GM18517 (cell line): Measurements from ENCODE around the gene KRTAP12-2.
"Not testable (repeated sequence)": the region's sequence is repeated elsewhere in the genome, so short reads cannot be mapped to it uniquely, and the experiment has no call there.

Experiments used
- ATAC-seq: cut with Tn5 transposase; IDR thresholded peaks from one replicate; pipeline ENCODE4 v1.9.1; 2021; ENCODE audit warnings: mild to moderate bottlenecking, moderate library complexity; ENCODE audit not compliant: unreplicated experiment

KRTAP12-2 gene

GRCh38 chr21:44702973-44703730 lies 36.4 kb upstream of the KRTAP12-2 start:
- ATAC-seq = no peak

DNA sequence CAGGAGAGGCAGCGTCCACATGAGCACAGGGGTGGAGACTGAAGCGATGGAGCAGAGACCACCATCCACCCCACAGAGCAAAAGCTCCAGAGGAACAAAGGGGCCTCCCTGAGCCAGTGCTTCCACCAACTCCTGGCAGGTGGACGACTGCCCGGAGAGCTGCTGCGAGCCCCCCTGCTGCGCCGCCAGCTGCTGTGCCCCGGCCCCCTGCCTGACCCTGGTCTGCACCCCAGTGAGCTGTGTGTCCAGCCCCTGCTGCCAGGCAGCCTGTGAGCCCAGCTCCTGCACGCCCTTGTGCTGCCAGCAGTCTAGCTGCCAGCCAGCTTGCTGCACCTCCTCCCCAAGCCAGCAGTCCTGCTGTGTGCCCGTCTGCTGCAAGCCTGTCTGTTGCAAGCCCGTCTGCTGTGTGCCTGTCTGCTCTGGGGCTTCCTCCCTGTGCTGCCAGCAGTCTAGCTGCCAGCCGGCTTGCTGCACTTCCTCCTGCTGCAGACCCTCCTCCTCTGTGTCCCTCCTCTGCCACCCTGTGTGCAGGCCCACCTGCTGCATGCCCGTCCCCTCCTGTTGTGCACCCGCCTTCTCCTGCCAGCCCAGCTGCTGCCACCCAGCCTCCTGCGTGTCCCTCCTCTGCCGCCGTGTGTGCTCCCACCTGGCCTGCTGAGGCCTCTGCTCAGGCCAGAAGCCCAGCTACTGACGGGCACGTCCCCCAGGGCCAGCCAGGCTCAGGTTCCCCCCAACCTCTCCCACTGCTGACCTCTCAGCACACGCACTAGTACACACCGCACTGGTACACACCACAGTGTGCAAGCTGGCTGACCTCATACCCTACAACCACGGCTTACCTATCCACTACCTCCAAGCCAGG lies 35.6 kb upstream of the KRTAP12-2 start:
- no peak for ATAC-seq

DNA sequence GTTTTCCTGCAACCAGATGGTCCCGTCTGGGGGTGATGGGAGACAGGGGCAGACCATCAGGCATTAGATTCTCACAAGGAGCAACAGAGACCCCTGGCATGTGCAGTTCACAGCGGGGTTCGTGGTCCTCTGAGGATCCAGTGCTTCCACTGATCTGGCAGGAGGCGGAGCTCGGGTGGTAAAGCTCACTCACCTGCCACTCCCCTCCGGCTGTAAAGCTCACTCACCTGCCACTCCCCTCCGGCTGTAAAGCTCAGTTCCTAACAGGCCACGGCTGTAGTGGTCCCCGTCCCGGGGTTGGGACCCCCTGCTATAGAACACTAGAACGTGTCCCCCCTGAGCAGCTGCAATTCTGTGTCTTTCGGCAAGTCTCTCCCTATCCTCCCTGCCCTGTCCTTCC lies 34.8 kb upstream of the KRTAP12-2 start:
- no peak for ATAC-seq

DNA sequence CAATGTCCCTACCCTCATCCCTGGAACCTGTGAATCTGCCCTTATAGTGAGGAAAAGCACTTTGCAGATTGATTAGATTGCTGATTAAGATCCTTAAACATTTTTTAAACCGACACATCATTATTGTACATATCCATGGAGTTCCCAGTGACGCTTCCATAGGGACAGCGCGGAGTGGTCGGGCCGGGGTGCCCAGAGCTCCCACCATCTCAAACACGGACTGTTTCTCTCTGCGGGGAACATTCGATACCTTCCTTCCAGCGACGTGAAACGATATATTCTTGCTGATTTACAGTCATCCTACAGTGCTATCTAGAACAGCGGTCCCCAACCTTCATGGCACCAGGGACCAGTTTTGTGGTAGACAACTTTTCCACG lies 34.3 kb upstream of the KRTAP12-2 start:
- ATAC-seq = no peak

DNA sequence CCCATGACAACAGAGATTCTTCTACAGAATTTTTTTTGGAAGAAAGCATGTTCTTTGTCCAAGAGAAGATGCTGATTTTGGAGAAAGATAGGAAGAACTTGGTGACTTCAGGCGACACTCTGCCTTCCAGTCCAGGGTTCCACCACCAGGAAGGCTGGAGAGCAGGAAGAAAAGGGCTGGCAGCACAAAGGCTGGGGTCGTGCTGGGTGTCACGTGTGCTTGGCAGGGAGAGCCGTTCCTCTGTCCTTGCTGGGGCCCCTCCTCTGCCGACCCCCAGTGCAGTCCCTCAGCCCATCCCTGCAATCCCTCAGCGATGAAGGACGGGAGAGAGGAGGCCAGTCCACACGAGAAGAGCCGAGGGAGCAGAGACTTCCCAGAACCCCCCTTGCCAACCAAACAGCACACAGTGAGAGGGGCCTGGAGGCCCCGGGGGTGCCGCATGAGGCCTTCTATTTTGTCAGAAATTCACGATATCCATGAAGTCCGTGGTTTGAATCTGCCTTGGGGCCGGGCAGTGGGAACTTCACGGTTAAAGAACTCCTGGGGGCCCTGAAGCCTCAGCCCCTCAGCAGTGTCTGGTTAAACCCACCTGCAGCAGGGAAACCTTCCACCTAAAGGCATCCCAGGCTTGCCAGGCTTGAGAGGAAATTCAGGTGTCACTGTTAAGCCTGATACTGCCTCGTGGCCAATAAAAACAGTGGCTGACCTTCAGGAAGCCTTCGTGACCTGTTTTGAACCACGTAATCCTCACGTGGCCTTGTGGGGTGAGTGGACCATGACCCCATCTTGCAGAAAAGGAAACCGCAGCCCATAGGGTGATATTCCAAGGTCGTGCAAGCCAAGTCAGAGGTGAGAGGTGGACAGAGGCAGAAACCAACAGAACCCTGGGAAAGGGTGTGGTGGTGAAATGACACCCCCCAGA lies 33.6 kb upstream of the KRTAP12-2 start:
- ATAC-seq = no peak

GRCh38 chr21:44699502-44700001 lies 32.8 kb upstream of the KRTAP12-2 start:
- no peak for ATAC-seq

GRCh38 chr21:44697811-44698734 lies 31.3 kb upstream of the KRTAP12-2 start:
- no peak for ATAC-seq

GRCh38 chr21:44697172-44697810 lies 30.6 kb upstream of the KRTAP12-2 start, which contains the start of gene KRTAP10-12:
Gene KRTAP10-12, plus strand, starts transcription at chr21:44697172. Its CDS starts 30 bp downstream, at chr21:44697202.
- ATAC-seq = not testable (repeated sequence)

GRCh38 chr21:44696572-44696971 lies 29.8 kb upstream of the KRTAP12-2 start:
- ATAC-seq = no peak

GRCh38 chr21:44695641-44696040 lies 28.9 kb upstream of the KRTAP12-2 start:
- ATAC-seq = no peak

- no peak for ATAC-seq
Observed at GRCh38 chr21:44695184-44695583, 28.5 kb upstream of the KRTAP12-2 start.

DNA sequence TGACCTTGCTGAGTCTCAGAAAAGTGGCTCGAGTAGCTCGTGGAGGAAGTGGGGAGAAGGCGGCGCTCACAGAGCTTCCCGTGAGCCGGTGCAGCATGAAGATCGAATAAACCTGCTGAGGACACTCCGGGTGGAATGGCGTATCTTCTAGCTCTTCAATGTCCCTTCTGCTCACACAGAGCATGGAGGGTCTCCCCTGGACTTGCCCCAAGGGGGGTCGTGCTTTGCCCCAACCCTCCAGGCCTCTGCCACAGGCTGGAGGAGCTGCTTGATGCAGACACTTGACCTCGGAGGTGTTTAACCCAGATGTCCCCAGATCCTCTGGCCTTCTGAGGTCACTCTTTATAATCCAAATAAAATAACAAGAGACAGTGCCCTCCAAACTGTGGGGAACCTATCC lies 28.0 kb upstream of the KRTAP12-2 start:
- ATAC-seq = no peak

DNA sequence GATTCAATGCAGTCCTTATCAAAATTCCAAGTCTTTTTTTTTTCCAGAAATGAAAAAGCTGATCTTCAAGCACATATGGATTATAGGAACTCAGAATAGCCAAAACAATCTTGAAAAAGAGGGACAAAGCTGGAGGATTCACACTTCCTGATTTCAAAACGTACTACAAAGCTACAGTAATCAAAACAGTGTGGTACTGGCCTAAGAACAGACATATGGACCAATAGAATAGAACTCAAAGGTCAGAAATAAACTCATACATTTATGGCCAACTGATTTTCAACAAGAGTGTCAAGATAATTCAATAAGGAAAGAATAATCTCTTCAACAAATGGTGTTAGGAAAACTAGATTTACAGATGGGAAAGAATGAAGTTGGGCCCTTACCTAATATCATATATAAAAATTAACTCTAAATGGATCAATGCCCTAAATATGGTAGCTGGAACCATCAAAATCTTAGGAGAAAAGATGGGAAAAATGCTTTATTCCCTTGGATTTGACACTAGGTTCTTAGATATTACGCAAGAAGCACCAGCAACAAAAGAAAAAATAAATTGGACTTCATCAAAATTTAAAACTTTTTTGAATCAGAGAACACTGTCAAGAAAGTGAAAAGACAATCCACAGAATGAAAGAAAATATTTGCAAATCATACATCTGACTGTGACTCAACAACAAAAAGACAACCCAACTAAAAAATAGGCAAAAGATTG lies 26.2 kb upstream of the KRTAP12-2 start:
- ATAC-seq = no peak

DNA sequence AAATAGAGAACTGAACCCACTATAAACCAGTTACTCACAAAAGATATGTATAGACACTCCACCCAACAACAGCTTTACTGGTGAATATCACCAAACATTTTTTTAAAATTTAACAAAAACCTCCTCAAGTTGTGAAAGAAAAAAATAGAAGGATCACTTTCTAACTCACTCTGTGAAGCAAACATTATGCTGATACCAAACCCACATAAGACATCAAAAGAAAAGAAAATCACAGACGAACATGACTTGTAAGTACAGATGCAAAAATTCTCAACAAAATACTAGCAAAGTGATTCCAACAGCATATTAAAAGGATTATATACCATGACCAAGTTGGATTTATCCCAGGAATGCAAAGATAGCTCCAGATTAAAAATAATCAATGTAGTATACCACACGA lies 25.0 kb upstream of the KRTAP12-2 start:
- no peak for ATAC-seq

DNA sequence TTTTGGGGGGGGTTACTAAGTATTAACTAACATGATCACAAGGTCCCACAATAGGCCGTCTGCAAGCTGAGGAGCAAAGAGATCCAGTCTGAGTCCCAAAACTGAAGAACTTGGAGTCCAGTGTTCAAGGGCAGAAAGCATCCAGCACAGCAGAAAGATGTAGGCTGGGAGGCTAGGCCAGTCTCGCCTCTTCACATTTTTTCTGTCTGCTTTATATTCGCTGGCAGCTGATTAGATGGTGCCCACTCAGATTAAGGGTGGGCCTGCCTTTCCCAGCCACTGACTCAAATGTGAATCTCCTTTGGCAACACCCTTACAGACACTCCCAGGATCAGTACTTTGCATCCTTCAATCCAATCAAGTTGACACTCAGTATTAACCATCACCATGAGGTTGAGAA lies 23.0 kb upstream of the KRTAP12-2 start:
- ATAC-seq = not testable (repeated sequence)

- no peak for ATAC-seq
Observed at GRCh38 chr21:44687671-44688070, 20.9 kb upstream of the KRTAP12-2 start.

GRCh38 chr21:44686843-44687561 lies 20.3 kb upstream of the KRTAP12-2 start:
- ATAC-seq = no peak
